HEK293 (cell line): ENCODE results near the gene LENEP.

ENCODE experiments used
- BCL6B ChIP-seq: fragments of 450-650 bp; formaldehyde crosslinking; IDR thresholded peaks from 2 replicates; pipeline ENCODE4 v1.5.1; 2017; ENCODE audit warnings: missing biosample characterization, missing genetic modification characterization
- FEZF1 ChIP-seq: fragments of 450-650 bp; formaldehyde crosslinking; IDR thresholded peaks from 2 replicates; pipeline ENCODE4 v1.5.1; 2016; ENCODE audit warnings: missing biosample characterization, missing genetic modification characterization
- GLIS2 ChIP-seq: fragments of 450-650 bp; formaldehyde crosslinking; IDR thresholded peaks from 2 replicates; pipeline ENCODE4 v1.5.1; 2016; ENCODE audit warnings: missing biosample characterization, missing genetic modification characterization
- HIC1 ChIP-seq: fragments of 450-650 bp; formaldehyde crosslinking; IDR thresholded peaks from 2 replicates; pipeline ENCODE4 v1.5.1; 2016; ENCODE audit warnings: missing biosample characterization, missing genetic modification characterization
- HOXD13 ChIP-seq: sonication (generic); formaldehyde crosslinking; IDR thresholded peaks from 2 replicates; pipeline ENCODE4 v1.8.0; 2022; ENCODE audit warnings: missing genetic modification reagents, borderline replicate concordance
- KLF7 ChIP-seq: fragments of 450-650 bp; formaldehyde crosslinking; IDR thresholded peaks from 2 replicates; pipeline ENCODE4 v1.5.1; 2016; ENCODE audit warnings: missing biosample characterization, missing genetic modification characterization, borderline replicate concordance
- MZF1 ChIP-seq: fragments of 450-650 bp; formaldehyde crosslinking; IDR thresholded peaks from 2 replicates; pipeline ENCODE4 v1.5.1; 2017; ENCODE audit warnings: missing biosample characterization, missing genetic modification characterization, borderline replicate concordance
- PRDM1 ChIP-seq: fragments of 450-650 bp; formaldehyde crosslinking; IDR thresholded peaks from 2 replicates; pipeline ENCODE4; 2016; ENCODE audit warnings: missing biosample characterization, missing genetic modification characterization
- PRDM10 ChIP-seq: fragments of 450-650 bp; formaldehyde crosslinking; IDR thresholded peaks from 2 replicates; pipeline ENCODE4 v1.5.1; 2016; ENCODE audit warnings: missing biosample characterization, missing genetic modification characterization
- PRDM2 ChIP-seq: fragments of 450-650 bp; formaldehyde crosslinking; IDR thresholded peaks from 2 replicates; pipeline ENCODE4 v1.5.1; 2016; ENCODE audit warnings: missing biosample characterization, missing genetic modification characterization, borderline replicate concordance
- PRDM6 ChIP-seq: fragments of 450-650 bp; formaldehyde crosslinking; IDR thresholded peaks from 2 replicates; pipeline ENCODE4 v1.5.1; 2017; ENCODE audit warnings: missing biosample characterization, missing genetic modification characterization
- REPIN1 ChIP-seq: fragments of 450-650 bp; formaldehyde crosslinking; IDR thresholded peaks from 2 replicates; pipeline ENCODE4 v1.5.1; 2017; ENCODE audit warnings: missing biosample characterization, missing genetic modification characterization, low read depth
- TCF7L2 ChIP-seq: IDR thresholded peaks from 2 replicates; pipeline ENCODE4 v1.6.1; 2011; ENCODE audit warnings: low read depth, mild to moderate bottlenecking, inconsistent platforms, low read length, moderate library complexity, borderline replicate concordance
- ZNF169 ChIP-seq: fragments of 450-650 bp; formaldehyde crosslinking; IDR thresholded peaks from 2 replicates; pipeline ENCODE4 v1.5.1; 2016; ENCODE audit warnings: missing biosample characterization, missing genetic modification characterization
- ZNF2 ChIP-seq: fragments of 450-650 bp; formaldehyde crosslinking; IDR thresholded peaks from 2 replicates; pipeline ENCODE4 v1.5.1; 2016; ENCODE audit warnings: missing biosample characterization, missing genetic modification characterization
- ZNF366 ChIP-seq: fragments of 450-650 bp; formaldehyde crosslinking; conservative IDR thresholded peaks from 2 replicates; pipeline ENCODE4 v1.5.1; 2016; ENCODE audit warnings: missing biosample characterization, missing genetic modification characterization
- ZNF37A ChIP-seq: fragments of 450-650 bp; IDR thresholded peaks from 2 replicates; pipeline ENCODE4 v1.5.1; 2018; ENCODE audit warnings: missing biosample characterization, missing genetic modification characterization
- ZNF416 ChIP-seq: fragments of 450-650 bp; formaldehyde crosslinking; IDR thresholded peaks from 2 replicates; pipeline ENCODE4 v1.5.1; 2016; ENCODE audit warnings: missing biosample characterization, missing genetic modification characterization
- ZNF426 ChIP-seq: fragments of 450-650 bp; formaldehyde crosslinking; IDR thresholded peaks from 2 replicates; pipeline ENCODE4 v1.5.1; 2017; ENCODE audit warnings: missing biosample characterization, missing genetic modification characterization, mild to moderate bottlenecking, inconsistent platforms, moderate library complexity
- ZNF555 ChIP-seq: fragments of 450-650 bp; formaldehyde crosslinking; conservative IDR thresholded peaks from 2 replicates; pipeline ENCODE4 v1.5.1; 2017; ENCODE audit warnings: missing biosample characterization, mild to moderate bottlenecking, missing genetic modification characterization, inconsistent platforms
- ZNF596 ChIP-seq: fragments of 450-650 bp; IDR thresholded peaks from 2 replicates; pipeline ENCODE4 v1.5.0; 2018; ENCODE audit warnings: missing biosample characterization, mild to moderate bottlenecking, missing genetic modification characterization, moderate library complexity
- ZNF664 ChIP-seq: fragments of 450-650 bp; formaldehyde crosslinking; IDR thresholded peaks from 2 replicates; pipeline ENCODE4 v1.5.1; 2016; ENCODE audit warnings: missing biosample characterization, missing genetic modification characterization
- ZNF677 ChIP-seq: fragments of 450-650 bp; IDR thresholded peaks from 2 replicates; pipeline ENCODE4 v1.5.0; 2018; ENCODE audit warnings: missing biosample characterization, mild to moderate bottlenecking, missing genetic modification characterization, moderate library complexity
- ZSCAN16 ChIP-seq: fragments of 450-650 bp; formaldehyde crosslinking; IDR thresholded peaks from 2 replicates; pipeline ENCODE4 v1.5.1; 2016; ENCODE audit warnings: missing biosample characterization, missing genetic modification characterization

The LENEP gene

GRCh38 chr1:155017041-155017945 is 23.9 kb downstream of the LENEP start (continued):
- no peak for TF ChIP-seq ZNF664 (tag by site-specific recombination)
- no peak; the same call in 1 of the 2 replicates for TF ChIP-seq REPIN1 (tag by site-specific recombination)
- TF ChIP-seq BCL6B = no peak
- TF ChIP-seq FEZF1 (tag by site-specific recombination) = no peak; the same call in 1 of the 2 replicates
- no peak for TF ChIP-seq HOXD13 (CRISPR knock-in tag)
- TF ChIP-seq TCF7L2 = no peak
- TF ChIP-seq ZNF37A (tag by site-specific recombination) = no peak
- TF ChIP-seq PRDM10 = peak; percentile 91
- TF ChIP-seq ZNF169 (tag by site-specific recombination) = no peak
- peak; percentile 94 for TF ChIP-seq ZNF2 (tag by site-specific recombination)
- peak; percentile 98 for TF ChIP-seq GLIS2 (tag by site-specific recombination)
- TF ChIP-seq ZNF555 (tag by site-specific recombination) = no peak
- peak; percentile 98 for TF ChIP-seq KLF7 (tag by site-specific recombination)
- no peak for TF ChIP-seq PRDM1
- no peak for TF ChIP-seq ZNF596 (tag by site-specific recombination)
- TF ChIP-seq PRDM6 = no peak
- peak; percentile 75 for TF ChIP-seq MZF1 (tag by site-specific recombination)
- TF ChIP-seq ZNF677 (tag by site-specific recombination) = no peak
- peak; percentile 89; the same call in 1 of the 2 replicates for TF ChIP-seq PRDM2 (tag by site-specific recombination)
- TF ChIP-seq ZSCAN16 (tag by site-specific recombination) = peak; percentile 75; the same call in 1 of the 2 replicates
- no peak for TF ChIP-seq ZNF426 (tag by site-specific recombination)
- no peak for TF ChIP-seq ZNF416 (tag by site-specific recombination)
- TF ChIP-seq HIC1 = peak; percentile 100
- TF ChIP-seq ZNF366 = peak; percentile 97
